HTR-8/SVneo (cell line): Measurements from ENCODE around the gene STX10.
A peak's percentile ranks its signal among the peaks of the same experiment; 100 is the strongest.

Source experiments
- DNase-seq: peaks from one replicate; pipeline ENCODE4 v3.0.0; 2011; ENCODE audit warnings: low spot score, mixed read lengths; ENCODE audit not compliant: insufficient read length
- FAIRE-seq: peaks from 2 replicates; lab custom pipeline; 2011; peaks lifted over from hg19 to GRCh38; lab: Jason Lieb, UNC

The STX10 gene

DNA sequence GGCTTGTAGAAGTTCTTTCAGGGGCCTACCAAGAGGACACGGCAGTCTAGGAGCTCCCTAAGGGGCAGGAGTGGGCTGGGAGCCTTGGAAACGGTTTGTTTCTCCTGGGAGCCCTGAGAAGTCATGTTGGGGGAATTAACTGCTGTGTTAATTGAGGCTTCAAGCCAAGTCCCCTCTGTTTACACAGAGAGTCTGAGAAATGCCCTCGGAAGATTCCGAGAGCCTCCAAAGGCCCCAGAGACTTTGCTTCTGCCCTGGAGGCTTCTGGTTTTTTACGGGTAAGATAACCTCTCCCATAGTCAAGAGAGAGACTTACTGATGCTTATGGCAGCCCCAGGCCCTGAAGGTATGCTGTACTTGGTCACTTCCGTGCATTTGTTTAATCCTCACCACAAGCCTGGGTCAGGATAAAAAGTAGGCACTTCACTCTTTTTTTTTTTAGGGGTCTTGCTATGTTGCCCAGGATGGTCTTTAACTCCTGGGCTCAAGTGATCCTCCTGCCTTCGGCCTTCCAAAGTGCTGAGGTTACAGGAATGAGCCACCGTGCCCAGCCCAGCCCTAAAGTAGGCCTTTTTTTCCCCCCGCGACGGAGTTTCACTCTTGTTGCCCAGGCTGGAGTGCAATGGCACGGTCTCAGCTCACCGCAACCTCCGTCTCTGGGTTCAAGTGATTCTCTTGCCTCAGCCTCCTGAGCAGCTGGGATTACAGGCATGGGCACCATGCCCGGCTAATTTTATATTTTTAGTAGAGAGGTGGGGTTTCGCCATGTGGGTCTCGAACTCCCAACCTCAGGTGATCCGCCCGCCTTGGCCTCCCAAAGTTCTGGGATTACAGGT is 15.2 kb upstream of the STX10 start:
- FAIRE-seq (no peak), DNase-seq (no peak)

DNA sequence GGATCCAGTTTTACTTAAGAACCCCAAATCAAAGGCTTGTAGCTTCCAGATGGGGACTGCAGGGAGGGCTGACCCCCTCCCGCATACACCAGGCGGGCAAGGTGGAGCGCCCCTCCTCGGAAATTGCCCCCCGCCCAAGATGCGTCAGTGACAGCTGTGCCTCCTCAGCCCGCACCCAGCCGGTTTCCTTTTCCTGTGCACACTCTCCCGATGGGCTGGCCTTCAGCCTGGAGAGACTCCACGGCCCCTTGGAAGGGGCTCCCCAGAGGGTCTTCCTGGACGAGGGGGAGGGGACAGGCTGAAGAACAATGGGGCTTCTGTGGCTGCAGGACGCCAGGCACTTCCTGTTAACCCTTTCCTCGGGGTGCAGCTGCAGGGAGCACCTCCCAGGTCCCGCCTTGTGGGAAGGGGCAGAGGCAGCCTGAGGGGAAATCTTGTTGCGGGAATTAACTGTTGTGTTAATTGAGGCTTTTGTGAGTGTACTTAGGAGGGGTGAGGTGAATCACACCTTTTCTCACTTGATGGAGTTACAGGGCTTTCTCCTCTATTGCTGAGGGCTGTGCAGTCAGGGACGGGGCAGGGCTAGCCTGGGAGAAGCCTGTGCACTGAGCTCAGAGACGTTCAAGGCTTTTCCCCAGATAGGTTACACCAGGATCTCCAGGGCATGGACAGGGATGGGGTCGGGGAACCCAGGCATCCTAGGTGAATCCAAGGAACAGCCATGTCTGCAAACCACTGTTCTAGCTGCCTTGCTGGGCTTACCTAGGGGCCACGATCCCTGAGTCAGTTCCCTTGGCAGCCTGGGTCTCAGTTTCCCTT is 14.4 kb upstream of the STX10 start:
- peak; percentile 33 for DNase-seq
- no peak for FAIRE-seq

DNA sequence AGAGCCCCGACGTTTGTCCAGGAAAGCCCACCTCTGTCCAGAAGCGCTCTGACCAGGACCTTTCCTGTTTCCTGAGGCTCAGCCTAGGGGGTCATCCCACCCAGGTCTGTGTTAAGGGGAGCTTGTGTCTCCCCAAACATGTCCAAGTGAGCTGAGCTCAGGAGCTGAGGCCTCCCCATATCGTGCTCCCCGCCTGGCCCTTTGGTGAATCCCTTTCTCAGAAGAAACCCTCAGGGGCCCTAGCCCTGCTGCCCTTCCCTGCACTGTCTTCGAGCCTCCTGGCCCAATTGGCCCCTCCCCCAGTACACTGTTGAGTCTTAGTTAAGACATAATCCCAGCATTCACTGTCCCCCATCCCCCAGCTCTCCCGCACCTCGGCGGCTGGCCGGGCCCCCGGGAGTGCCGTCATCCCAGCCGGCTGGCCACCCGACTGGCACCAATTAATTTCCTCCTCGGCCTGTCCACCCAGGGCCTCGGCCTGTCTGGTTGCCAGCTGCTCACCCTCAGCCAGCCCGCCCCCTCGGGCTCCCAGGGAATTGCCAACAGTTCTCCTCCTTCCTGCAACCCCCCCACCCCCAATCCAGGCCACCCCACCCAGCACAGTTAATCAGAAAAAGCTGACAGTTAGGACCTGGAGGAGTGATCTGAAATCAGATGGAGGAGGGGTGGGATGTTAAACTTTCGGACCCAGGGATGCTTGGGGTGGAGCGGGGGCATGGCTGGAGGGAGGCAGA is 13.6 kb upstream of the STX10 start:
- FAIRE-seq (no peak), DNase-seq (peak; percentile 86)

DNA sequence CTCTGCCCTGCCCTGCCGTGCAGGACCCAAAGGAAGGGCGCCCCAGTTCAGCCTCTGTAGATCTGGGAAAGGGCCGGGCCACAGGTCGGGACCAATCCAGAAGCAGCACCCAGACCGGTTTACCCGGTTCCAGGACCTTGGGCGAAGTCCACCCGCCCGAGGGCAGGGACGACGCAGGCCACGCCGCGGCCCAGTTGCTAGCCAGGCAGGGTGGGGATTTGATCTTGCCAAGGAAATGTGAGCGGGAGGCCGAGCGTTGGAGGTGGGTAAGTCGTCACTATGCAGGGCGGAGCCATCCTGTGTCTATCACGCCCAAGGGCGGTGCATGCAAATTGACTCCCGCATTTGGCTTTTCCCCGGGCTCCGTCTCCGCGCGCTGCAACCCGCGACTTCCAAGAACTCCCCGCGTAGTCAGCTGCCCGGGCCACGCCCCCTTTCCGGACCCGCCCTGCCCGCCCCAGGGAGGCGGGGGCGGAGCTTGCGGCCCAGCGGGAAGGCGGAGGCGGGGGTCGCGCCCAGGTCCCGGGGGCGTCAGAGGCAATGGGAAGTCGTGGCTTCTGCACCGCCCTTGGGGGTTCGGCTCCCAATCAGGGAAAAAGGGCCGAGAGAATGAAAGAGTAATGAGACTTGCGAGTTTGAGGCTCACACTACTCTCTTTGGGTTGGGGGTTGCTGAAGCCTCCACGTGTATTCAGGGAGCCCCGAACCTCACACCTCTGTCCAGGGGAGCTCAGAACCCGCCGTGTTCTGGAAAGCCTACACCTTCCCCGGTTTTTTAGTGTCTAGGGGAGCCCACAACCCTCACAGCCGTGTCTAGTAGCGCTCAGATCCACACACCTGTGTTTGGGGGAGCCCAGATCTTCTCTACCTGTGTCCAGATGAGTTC is 12.8 kb upstream of the STX10 start:
- DNase-seq (peak; percentile 86), FAIRE-seq (peak; percentile 77)

DNA sequence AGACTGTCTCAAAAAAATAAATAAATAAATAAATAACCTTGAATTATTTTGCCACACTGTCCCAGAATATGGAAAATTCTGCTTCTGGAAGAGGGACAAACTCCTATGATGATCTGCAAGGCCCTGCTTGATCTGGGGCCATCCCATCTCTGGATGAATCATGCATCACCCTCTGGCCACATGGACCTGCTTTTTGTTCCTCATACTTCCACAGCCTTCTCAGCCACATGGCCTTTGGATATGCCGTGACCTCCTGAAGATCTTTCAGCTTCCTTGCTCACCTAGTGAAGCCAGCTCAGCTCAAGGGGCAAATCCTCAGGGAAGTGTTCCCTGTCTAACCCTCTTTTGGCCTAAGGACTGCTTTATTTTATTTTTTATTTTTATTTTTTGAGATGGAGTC is 10.4 kb upstream of the STX10 start:
- FAIRE-seq, result no peak
- no peak for DNase-seq

DNA sequence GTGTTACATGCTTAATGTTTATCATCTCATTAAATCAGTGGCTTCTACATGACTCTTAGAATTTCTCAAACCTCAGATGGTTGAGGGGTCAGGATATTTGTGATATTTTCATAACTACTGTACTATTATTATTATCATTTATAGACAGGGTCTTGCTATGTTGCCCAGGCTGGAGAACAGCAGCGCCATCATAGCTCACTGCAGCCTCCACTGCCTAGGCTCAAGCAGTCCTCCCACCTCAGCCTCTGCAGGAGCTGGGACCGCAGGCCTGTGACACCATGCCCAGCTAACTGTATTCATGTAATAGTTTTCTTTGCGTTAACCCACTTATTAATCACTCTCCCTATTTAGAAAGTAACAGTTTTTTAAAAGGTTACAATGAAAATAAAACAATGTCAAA is 9.5 kb upstream of the STX10 start:
- FAIRE-seq, result no peak
- no peak for DNase-seq

DNA sequence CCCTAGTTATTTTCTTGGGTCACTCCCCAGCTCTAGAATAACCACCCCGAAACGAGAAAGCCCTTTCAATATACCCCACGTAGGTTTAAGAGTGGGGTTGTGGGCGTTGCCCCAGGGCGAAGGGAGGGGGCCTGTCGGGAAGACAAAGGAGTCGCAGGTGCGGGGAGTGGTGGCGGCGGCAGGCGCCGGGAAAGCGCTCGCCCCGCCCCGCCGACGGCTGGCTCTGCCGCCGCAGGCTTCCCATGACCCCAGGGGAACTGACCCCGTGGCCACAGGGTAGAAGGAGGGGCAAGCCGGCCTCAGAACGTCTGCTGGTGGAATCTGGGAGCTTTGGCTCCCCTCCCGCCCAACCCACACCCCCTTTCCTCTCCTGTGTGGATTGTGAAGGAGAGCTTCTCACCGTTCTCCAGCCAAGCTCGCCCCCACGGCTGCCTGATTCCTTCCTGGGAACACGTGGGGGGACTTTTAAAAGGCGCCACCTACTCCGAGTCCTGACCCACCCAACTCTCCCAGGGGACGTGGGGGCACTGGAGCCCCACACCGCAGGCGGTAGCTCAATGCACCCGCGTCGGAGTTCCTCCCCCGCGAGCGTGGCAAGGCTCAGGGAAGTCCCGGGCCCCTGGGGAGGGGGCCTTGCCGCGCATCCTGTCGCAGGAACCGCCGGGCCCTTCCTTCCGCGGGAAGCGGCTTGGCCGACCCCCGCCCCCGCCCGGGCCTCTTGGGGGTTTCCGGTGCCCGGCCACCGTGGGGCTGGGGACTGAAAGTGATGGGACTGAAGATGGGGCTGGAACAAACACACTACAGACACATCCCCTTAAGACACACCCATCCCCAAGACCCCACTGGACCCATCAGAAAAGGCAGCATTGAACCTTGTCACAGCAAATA is 5.5 kb upstream of the STX10 start:
- FAIRE-seq, result no peak
- DNase-seq, result peak; percentile 65

DNA sequence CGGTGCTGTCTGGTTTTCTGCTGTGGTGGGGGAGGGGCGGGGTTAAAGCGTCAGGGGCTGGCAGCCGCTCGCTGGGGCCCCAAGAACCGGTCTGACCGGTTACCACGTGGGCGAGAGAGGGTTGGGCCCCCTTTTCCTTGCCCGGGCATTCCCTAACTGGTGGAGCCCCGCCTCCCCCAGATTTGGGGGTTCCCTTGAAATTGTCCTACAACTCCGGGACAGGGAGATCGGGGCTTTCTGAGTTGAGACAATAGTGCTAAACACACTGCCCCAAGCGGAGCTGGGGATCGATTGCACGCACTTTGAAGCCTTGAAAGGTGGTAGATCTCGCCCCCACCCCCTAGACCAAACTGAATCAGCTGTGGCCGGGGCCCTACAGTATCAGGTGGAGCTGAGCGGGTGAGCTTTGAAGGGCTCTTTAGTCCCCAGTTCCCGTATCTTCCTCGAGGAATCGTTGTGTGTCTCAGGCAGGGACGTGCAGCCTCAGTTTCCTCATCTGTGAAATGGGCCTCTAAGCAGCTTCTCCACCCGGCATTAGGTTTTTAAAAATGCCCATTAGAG is 4.8 kb upstream of the STX10 start:
- FAIRE-seq, result no peak
- peak; percentile 47 for DNase-seq

DNA sequence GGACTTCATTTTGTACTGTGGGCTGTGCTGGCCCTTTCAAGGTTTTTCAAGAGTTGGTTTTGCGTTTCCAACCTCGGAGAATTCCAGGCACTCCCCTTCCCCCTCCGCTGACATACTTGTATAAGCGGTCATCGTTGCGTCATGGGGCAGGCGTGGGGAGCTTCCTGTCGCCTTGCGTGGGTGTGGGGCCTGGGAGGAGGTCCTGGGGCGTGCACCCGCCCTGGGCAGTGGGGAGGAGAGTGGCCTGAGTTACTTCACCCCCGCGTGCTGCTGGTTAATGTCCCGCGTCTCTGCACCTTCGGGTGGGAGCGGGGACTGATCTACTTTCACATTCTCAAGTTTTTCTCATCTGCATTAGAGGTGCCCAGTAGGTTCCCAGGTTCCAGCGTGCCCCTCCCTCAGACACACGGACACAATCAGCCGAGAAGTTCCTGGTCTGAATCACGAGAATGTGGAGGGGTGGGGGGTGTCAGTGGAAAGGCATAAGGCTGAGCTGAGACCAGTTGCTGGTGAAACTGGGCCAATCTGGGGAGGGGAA is 4.1 kb upstream of the STX10 start:
- DNase-seq (peak; percentile 37), FAIRE-seq (no peak)

DNA sequence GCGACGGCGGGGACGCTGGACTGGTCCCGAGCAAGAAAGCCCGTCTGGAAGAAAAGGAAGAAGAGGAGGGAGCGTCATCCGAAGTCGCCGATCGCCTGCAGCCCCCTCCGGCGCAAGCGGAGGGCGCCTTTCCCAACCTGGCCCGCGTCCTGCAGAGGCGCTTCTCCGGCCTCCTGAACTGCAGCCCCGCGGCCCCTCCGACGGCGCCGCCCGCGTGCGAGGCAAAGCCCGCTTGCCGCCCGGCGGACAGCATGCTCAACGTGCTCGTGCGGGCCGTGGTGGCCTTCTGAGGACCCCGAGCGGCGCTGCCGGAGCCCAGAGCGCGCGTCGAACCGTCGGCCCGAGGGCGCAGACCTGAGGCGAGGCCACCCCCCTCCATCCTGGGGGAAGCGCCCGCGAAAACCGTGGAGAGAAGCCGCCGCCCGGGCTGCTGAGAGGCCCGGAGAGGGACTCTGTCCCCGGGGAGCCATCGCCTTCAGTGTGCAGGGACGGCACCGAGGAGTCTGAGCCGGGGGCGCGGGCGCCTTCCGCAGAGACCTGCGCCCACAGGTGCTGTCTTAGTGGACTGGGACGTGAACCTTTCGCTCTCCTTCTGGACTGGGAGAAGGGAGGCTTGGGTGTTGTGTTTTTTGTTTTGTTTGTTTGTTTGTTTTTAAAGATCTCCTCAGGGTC is 3.5 kb upstream of the STX10 start:
- FAIRE-seq, result no peak
- no peak for DNase-seq

DNA sequence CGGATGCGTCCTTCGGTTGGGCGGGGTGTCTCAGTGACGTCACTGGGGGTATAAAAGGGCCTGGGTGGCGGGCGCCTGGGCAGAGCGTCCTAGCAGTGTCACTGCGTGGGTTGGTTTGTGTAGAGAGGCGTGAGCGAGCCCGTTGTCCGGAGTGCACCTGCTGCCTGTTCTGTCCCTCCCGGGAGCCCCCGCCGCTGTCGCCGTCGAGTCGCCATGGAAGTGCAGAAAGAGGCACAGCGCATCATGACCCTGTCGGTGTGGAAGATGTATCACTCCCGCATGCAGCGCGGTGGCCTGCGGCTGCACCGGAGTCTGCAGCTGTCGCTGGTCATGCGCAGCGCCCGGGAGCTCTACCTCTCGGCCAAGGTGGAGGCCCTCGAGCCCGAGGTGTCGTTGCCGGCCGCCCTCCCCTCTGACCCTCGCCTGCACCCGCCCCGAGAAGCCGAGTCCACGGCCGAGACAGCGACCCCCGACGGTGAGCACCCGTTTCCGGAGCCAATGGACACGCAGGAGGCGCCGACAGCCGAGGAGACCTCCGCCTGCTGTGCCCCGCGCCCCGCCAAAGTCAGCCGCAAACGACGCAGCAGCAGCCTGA is 2.9 kb upstream of the STX10 start:
- no peak for FAIRE-seq
- DNase-seq, result peak; percentile 93

DNA sequence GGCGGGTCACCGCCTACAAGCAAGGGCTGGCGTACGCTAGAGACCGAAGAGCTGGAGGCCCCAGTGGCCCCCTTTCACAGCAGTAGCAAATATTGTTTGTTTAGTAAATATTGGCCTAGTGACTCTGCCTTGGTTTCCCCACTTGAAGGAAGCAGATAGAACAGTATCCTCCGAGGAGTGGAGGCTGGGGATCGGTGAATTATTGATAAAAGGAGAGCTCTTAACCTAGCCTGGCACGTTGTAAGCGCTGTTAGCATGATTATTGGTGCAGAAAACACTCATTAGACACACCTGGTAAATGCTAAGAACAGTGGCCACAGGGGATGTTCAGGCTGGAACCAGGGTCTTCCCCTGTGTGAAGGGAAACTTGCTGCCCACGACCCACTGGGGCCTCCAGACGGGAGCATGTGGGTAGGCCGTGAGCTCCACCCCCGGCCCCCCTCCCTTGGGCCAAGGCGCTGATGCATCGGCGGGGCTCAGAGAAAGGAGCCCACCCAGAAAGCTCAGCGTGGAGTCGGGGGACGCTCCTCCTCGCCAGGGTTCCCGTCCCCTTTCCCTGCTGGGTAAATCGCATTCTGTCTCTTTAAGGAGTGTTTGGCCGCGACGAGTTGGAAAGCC is 2.3 kb upstream of the STX10 start:
- FAIRE-seq (no peak), DNase-seq (no peak)

DNA sequence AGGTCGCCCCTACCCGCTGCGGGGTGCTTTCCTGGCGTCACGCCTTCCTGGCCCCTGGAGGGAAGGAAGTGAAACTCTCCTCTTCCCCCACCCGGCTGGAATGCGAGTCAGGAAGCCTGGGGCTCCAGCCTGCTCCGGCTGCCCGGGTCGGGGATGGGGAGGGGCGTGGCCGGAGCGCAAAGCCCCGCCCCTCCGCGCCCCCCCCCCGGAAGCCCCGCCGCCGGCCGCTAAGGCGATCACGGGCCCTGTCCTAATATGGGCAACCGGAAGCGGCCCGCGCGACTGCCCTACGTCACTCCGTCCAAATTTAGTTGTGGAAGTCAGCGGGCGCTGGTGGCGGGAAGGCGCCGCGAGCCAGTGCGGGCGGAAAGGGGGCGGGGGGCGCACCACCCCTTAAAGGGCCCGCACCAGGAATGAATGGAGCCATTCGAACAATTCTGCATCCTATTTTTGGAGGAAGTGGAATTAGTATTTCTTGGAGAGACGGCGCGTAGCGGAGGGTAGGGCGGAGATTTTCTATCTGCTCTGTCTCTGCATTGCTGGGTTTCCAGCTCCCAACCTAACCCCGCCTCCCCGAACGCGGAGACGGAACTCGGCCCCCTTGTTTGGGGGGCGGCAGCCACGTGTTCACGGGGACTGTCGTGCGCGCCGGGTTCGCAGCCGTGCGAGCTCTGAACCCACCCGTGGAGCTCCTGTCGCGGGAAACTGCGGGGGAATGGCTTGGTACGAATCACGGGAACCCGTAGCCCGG is 1.6 kb upstream of the STX10 start:
- peak; percentile 98 for DNase-seq
- FAIRE-seq, result no peak

DNA sequence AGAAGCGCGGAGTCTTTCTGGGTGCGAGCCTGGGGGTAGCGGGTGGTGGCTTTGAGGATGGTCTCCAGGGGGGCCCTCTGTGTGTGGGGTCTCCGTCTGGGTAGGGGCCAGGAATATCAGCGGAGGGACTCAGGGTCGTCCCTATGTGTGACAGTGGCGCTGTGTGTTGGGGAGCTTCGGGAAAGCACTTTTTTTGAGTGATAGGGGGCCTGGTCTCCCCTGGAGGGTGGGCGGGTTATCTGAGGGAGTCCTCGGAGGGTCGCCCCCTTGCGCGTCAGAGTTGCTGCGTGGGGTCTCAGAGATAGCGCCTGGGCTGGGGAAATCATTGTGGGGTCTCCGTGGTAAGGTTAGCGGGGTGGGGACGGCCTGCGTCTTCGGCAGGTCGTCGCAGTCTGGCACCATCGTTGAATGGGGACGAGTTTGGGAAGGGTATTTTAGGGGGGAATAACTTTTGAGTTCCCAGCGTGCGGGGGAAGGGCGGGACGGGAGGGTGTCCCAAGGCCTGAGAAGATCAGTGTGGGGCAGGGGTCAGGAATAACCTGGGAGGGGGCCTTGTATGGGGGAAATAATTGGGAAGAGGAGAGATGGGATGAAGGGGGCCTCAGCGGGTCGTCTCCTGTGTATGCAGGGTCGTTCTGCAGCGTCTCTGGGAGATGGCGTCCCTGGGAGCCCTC is 893 bp upstream of the STX10 start:
- FAIRE-seq, result no peak
- no peak for DNase-seq

DNA sequence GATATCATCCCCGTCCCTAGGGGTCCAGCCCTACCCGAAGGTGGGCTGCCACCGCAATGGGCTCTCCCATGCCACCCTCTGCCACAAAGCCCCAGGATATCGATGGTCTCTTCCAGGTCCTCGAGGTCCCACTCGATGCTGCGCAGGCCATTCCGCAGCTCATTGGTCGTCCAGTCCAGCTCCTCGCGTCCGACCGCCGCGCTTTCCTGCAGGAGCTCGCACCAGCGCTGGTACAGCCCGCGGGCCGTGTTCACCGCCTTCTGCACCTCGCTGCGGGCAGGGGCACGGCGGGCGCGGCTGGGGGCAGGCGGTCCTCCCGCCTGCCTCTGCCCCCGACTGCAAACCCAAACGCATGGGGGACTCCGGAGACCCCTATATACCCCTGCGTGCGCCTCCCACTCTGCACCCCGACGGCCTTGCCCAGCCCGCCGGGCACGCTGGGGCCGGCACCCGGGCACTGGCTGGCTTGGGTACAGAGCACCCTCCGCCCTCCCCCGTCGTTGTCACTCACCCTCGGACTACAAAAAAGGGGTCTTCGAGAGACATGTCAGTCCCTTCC is 468 bp downstream of the STX10 start:
- peak; percentile 40 for DNase-seq
- no peak for FAIRE-seq
